ENCODE results near the gene GTF2A2. TPM values are rescaled to one million over a fixed set of nuclear protein-coding genes. Genes with fewer than 3 reads are reported as not detected.
A peak's percentile ranks its signal among the peaks of the same experiment; 100 is the strongest.
"Not testable (repeated sequence)": the region's sequence is repeated elsewhere in the genome, so short reads cannot be mapped to it uniquely, and the experiment has no call there.

The GTF2A2 gene
- total RNA-seq, 3 donors from 2014 or later (not counting 1 experiment from before 2014, with no cell fraction given), result 34.7 to 57.4 (median 39.0) TPM

DNA sequence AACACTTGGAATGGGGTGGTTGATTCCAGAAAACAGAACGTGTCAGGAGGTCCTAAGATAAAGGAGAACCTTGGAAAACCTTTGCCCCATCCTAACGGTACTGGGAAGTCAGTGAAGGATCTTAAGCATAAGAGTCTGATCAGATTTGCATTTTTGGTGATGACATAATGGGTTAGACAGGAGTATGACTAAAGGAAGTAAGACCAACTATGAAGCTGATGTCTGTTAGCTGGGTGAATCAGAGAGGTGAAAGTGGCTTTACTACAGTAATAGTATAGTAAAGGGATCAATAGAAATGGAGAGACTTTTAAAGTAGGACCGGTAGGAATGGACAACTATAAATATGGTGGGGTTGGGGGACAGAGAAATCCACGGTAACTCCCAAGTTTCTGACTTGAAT, 12.6 kb downstream of the GTF2A2 start:
- H3K36me3 Mint-ChIP-seq, result peaks cover 11% of the 10 kb centered on the region
- no peak overlapping the region for H3K4me3 Mint-ChIP-seq
- peaks cover 51% of the 10 kb centered on the region for H3K36me3 ChIP-seq (ENCODE audit: control insufficient read depth, insufficient read depth, low read length)
- intact Hi-C loops (cut with micrococcal nuclease), result no loop called here
- peaks cover 0 to 11% of the 10 kb centered on the region in 2 donors for H3K4me1 Mint-ChIP-seq
- 98% methylated on average over 4 of the region's 4 CpGs for WGBS (ENCODE audit: insufficient coverage)
- H3K27me3 Mint-ChIP-seq (ENCODE audit: low read depth in 2 of 2), result no peaks in the 10 kb centered on the region
- H3K4me3 ChIP-seq (ENCODE audit: low read length), result no peak overlapping the region
- ATAC-seq, result no peak
- no peak for DNase-seq
- H3K4me1 ChIP-seq (ENCODE audit: control insufficient read depth, insufficient read depth, low read length), result no peaks in the 10 kb centered on the region
- H3K27ac ChIP-seq (ENCODE audit: low read length), result no peak overlapping the region
- H3K27ac Mint-ChIP-seq, result peak overlapping the region in 1 of 2 donors; percentile 47
- H3K9me3 ChIP-seq (ENCODE audit: control insufficient read depth, insufficient read depth, low read length), result no peaks in the 10 kb centered on the region
- H3K27me3 ChIP-seq (ENCODE audit: control insufficient read depth, insufficient read depth, low read length), result no peaks in the 10 kb centered on the region
- TF ChIP-seq, protein P1, sequence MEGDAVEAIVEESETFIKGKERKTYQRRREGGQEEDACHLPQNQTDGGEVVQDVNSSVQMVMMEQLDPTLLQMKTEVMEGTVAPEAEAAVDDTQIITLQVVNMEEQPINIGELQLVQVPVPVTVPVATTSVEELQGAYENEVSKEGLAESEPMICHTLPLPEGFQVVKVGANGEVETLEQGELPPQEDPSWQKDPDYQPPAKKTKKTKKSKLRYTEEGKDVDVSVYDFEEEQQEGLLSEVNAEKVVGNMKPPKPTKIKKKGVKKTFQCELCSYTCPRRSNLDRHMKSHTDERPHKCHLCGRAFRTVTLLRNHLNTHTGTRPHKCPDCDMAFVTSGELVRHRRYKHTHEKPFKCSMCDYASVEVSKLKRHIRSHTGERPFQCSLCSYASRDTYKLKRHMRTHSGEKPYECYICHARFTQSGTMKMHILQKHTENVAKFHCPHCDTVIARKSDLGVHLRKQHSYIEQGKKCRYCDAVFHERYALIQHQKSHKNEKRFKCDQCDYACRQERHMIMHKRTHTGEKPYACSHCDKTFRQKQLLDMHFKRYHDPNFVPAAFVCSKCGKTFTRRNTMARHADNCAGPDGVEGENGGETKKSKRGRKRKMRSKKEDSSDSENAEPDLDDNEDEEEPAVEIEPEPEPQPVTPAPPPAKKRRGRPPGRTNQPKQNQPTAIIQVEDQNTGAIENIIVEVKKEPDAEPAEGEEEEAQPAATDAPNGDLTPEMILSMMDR (IDR thresholded peaks at IDR 0.05), result no peak
- H3K9me3 Mint-ChIP-seq, result no peaks in the 10 kb centered on the region

DNA sequence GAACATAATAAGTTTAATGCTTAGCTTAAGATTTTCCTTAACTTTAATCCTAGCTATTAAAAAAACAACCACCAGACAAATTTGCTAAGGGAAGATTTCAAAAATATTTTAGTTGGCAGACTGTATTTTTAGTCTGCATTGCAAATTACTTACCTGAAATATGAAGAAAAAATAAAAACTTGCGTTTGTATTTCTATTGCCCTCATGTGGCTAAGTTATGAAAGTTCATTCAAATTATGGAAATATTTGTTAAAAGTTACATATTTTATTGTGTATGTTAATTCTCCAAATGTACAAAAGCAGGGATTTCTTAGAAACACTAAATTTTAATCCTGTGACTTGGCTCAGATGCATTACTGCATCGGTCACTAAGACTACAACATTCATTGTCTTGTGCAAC, 15.0 kb downstream of the GTF2A2 start:
- ATAC-seq (no peak), DNase-seq (no peak)
- Histone ChIP-seq H3K36me3 (ENCODE audit: control insufficient read depth, insufficient read depth, low read length) (peaks cover 52% of the 10 kb centered on the region), H3K9me3 (ENCODE audit: control insufficient read depth, insufficient read depth, low read length) (no peaks in the 10 kb centered on the region), H3K27me3 (ENCODE audit: control insufficient read depth, insufficient read depth, low read length) (no peaks in the 10 kb centered on the region), H3K4me1 (ENCODE audit: control insufficient read depth, insufficient read depth, low read length) (no peaks in the 10 kb centered on the region), H3K4me3 (ENCODE audit: low read length) (no peak overlapping the region), H3K27ac (ENCODE audit: low read length) (no peak overlapping the region)
- WGBS (ENCODE audit: insufficient coverage), result 86% methylated on average over 2 of the region's 2 CpGs
- Mint-ChIP-seq H3K4me3 (no peak overlapping the region), H3K27me3 (ENCODE audit: low read depth in 2 of 2) (no peaks in the 10 kb centered on the region), H3K27ac (no peak overlapping the region), H3K36me3 (peaks cover 17% of the 10 kb centered on the region), H3K9me3 (no peaks in the 10 kb centered on the region), H3K4me1 (peaks cover 0 to 11% of the 10 kb centered on the region in 2 donors)
- TF ChIP-seq, protein P1 (IDR thresholded peaks at IDR 0.05), result no peak
- intact Hi-C loops (cut with micrococcal nuclease), result no loop called here

DNA sequence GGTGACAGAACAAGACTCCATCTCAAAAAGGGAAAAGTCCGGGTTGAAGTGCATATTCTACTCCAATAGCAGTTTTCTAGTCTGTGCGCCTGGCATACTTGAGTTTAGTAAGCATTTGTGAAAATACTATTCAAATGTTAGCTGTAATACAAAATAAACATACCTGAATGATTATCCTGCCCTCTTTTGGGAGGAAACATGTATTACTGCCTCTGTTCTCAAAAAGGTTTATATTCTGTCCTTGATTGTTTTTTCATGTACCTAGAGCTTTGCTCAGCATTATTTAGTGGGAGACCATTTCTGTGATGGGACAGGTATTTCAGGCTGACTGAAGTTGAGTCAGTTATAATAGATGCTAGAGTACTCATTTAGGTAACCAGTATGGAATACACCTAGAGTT, 19.8 kb downstream of the GTF2A2 start:
- WGBS (ENCODE audit: insufficient coverage), result 84% methylated on average over 2 of the region's 2 CpGs
- not testable (repeated sequence) for ATAC-seq; H3K27me3 Mint-ChIP-seq (ENCODE audit: low read depth in 2 of 2)

DNA sequence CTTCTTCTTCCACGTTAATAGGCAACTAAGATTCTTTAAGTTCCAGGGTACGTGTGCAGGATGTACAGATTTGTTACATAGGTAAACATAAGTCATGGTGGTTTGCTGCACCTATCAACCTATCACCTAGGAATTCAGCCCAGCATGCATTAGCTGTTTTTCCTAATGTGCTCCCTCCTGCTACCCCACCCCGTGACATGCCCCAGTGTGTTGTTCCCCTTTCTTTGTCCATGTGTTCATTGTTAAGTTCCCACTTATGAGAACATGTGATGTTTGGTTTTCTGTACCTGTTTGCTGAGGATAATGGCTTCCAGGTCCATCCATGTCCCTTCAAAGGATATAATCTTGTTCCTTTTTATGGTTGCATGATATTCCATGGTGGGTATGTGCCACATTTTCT, 21.1 kb downstream of the GTF2A2 start:
- H3K9me3 Mint-ChIP-seq, result no peaks in the 10 kb centered on the region

More for the DNA sequence above, 19.8 kb downstream of the GTF2A2 start:
- H3K9me3 ChIP-seq (ENCODE audit: control insufficient read depth, insufficient read depth, low read length); H3K36me3 Mint-ChIP-seq; H3K27me3 ChIP-seq (ENCODE audit: control insufficient read depth, insufficient read depth, low read length); H3K4me1 ChIP-seq (ENCODE audit: control insufficient read depth, insufficient read depth, low read length); H3K4me1 Mint-ChIP-seq; H3K27ac ChIP-seq (ENCODE audit: low read length); DNase-seq; H3K4me3 Mint-ChIP-seq; H3K9me3 Mint-ChIP-seq; H3K4me3 ChIP-seq (ENCODE audit: low read length); intact Hi-C loops (cut with micrococcal nuclease): not testable (repeated sequence)
- peaks cover 32% of the 10 kb centered on the region for H3K36me3 ChIP-seq (ENCODE audit: control insufficient read depth, insufficient read depth, low read length)
- peak overlapping the region in 1 of 2 donors; percentile 57 for H3K27ac Mint-ChIP-seq

More for the DNA sequence above, 21.1 kb downstream of the GTF2A2 start:
- TF ChIP-seq, protein P1 (IDR thresholded peaks at IDR 0.05), result no peak
- ATAC-seq (no peak), DNase-seq (no peak)
- Mint-ChIP-seq H3K4me1 (peaks cover 0 to 10% of the 10 kb centered on the region in 2 donors), H3K27ac (no peak overlapping the region), H3K36me3 (peaks cover 6% of the 10 kb centered on the region), H3K4me3 (no peak overlapping the region), H3K27me3 (ENCODE audit: low read depth in 2 of 2) (peaks cover 0 to 6% of the 10 kb centered on the region in 2 donors)
- Histone ChIP-seq H3K9me3 (ENCODE audit: control insufficient read depth, insufficient read depth, low read length) (no peaks in the 10 kb centered on the region), H3K4me1 (ENCODE audit: control insufficient read depth, insufficient read depth, low read length) (no peaks in the 10 kb centered on the region), H3K4me3 (ENCODE audit: low read length) (no peak overlapping the region), H3K36me3 (ENCODE audit: control insufficient read depth, insufficient read depth, low read length) (peaks cover 23% of the 10 kb centered on the region), H3K27me3 (ENCODE audit: control insufficient read depth, insufficient read depth, low read length) (no peaks in the 10 kb centered on the region), H3K27ac (ENCODE audit: low read length) (no peak overlapping the region)
- 100% methylated on average over 3 of the region's 3 CpGs for WGBS (ENCODE audit: insufficient coverage)
- intact Hi-C loops (cut with micrococcal nuclease), result no loop called here

All from natural killer cell (primary cell).